NCI-H446 (cell line): Measurements from ENCODE around the gene ANGPTL2.

ENCODE experiments used
- DNase-seq, 2 experiments: peaks; one replicate each; lab custom pipeline; 2025; lab: John Stamatoyannopoulos, UW

ANGPTL2 gene

DNA sequence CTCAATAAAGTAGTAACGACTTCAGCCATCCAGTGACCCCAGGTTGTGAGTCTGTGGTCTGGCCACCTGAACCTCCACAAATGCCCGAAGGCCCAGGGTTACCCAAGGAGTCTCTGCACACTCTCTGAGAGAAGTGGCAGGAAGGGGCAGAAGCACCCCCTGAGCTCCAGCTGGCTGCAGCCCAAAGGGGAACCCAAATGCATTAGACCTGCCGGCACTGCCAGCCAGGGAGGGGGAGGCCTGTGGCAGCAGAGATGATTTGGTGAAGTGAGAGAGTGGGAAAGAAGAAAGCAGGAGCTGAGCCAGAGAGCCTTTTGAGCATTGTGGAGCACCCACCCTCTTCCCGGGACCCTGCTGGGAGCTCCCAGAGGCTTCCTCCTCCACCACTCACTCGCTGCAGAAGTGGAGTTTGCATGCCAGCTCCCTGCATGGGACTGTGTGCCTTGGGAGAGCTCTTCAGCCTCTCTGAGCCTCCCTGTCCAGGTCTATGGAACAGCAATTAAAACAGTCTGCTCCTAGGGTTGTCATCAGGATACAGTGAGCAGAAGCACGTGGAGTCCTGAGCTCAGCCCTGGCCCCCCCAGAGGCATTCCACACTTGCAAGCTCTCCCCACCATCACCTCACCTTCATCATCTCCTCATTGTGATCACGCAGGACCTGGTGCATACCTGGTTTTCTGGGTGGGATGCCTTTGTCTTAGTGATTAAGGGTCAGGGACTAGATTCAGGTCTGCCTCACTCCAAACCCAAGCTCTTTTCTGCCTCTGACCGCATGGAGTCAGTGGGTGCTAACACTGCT lies 13.8 kb upstream of the ANGPTL2 start:
- no peak for DNase-seq

GRCh38 chr9:127135056-127135745 lies 12.8 kb upstream of the ANGPTL2 start:
- no peak for DNase-seq

DNA sequence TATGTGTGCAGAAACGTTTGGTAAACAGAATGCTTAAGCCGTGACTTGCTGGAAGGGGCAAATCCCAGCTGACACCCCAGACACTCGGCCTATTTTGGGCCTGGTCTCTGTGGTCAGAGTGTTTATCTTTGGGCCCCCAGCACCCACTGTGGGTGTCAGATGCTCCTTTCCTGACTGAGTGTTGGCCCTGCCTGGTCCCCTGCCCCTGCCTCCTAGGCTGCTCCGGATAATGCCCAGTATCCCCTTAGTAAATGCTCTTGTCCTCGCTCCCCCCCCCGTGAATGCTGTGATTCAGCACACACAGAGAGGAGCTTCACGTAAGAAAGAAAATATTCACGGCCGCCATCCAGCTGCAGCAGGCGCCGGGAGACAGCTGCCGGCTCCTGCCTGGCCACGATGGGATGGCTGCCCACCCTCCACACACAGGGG lies 11.3 kb upstream of the ANGPTL2 start:
- DNase-seq: no peak

- DNase-seq: peak in 1 of 2 experiments; percentile 33
Observed at GRCh38 chr9:127132921-127133647, 10.6 kb upstream of the ANGPTL2 start.

GRCh38 chr9:127132375-127132774 lies 9.9 kb upstream of the ANGPTL2 start:
- DNase-seq: no peak

GRCh38 chr9:127131871-127132270 lies 9.4 kb upstream of the ANGPTL2 start:
- DNase-seq: no peak

DNA sequence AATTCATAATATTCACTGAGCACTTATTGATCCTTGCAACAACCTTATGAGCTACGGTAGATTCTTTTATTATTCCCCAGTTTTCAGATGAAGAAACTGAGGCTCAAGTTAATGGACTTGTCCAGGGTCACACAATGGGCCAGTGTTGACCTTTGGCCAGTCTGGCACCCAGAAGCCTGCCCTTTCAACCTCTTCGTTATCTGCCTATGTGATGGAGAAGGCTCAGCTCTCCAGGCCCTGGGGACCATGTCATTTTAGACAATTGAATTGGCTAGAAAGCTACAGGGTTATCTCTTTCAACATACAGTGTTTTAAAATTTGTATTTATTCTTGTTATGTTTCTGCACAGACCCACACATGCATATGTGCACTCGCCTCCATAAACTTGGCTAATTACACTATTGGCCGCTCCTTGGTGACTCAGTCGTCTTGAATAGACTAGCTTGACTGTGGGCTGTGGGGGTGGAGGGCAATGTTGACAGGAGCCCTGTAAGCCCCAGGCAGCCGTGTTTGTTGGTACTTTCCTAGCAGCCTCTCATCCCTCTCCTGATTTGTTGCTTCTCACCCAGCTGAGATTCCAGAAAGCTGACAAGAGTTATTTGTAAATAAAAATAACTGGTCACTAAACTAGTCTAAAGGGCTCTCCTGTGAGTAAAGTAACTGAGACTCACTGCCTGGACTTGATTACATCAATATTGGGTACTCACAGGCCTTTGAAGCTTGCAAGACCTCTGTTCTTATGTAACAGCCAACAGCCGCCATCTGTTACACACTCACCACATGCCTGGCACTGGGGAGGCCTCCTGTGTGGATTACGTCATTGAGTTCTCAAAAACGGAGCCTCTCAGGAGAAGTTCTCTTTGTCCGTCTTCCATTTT lies 8.5 kb upstream of the ANGPTL2 start:
- DNase-seq: peak; percentile 85 to 93

DNA sequence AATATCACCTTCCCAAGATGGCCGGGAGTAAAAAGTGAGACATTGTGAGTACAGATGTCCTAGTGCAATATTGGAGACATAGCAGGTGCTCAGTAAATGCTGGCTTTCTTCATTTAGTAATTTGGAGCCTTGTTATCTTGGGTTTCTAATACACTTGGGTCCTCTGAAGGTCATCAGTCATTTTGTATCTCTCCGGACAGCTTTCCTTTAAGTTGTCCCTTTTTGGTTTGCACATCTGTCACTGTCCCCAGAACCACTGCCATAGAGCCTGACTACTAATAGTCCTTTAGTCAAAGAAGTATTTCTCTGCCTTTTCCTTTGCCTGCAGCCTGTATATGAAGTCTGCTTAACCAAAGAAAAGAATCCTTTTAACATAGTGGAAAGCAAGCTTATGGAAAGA lies 7.8 kb upstream of the ANGPTL2 start:
- no peak for DNase-seq

DNA sequence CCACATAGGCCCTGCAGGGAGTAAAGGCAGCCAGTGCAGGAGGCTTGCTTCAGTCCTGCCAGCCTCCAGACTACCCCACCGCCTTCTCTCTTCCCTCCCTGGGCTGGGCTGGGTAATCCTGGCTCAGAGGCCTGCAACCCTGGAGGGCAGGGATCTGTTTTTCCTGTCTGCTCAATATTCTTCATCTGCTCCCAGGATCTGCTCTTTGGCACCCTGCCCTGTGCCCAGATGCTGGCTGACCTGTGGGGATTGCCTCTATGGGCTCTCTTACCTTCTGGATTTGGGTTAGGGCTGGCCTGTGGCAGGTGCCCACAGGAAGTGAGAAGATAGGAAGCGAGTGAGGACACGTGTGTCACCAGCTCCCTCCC lies 7.3 kb upstream of the ANGPTL2 start:
- peak; percentile 9 to 54 for DNase-seq

GRCh38 chr9:127129073-127129717 lies 6.8 kb upstream of the ANGPTL2 start:
- no peak for DNase-seq

GRCh38 chr9:127128341-127129072 lies 6.1 kb upstream of the ANGPTL2 start:
- DNase-seq: peak in 1 of 2 experiments; percentile 34

DNA sequence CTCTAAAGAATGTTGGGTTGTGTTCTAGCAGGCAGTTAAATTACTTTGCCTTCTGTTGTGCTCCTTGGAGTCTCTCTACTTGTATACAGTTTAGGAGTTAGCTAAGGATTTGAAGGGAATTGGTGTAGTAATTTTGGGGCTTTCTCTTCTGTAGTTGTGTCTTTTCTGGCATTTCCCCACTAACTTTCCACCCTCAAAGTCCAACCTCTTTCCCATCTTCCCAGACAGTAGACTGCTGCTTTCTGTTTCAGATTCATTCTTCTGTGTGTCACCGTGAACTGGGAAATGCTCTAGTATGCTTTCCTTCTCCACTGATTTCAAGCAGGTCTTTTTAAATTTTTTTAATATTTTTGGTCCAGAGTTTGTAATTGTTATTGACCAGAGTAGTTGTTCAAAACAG lies 4.5 kb upstream of the ANGPTL2 start:
- DNase-seq: no peak

- no peak for DNase-seq
Observed at GRCh38 chr9:127124792-127125191, 2.4 kb upstream of the ANGPTL2 start.

- DNase-seq: no peak
Observed at GRCh38 chr9:127124111-127124531, 1.7 kb upstream of the ANGPTL2 start.

GRCh38 chr9:127123064-127123890 lies 842 bp upstream of the ANGPTL2 start:
- DNase-seq: peak in 1 of 2 experiments; percentile 35

DNA sequence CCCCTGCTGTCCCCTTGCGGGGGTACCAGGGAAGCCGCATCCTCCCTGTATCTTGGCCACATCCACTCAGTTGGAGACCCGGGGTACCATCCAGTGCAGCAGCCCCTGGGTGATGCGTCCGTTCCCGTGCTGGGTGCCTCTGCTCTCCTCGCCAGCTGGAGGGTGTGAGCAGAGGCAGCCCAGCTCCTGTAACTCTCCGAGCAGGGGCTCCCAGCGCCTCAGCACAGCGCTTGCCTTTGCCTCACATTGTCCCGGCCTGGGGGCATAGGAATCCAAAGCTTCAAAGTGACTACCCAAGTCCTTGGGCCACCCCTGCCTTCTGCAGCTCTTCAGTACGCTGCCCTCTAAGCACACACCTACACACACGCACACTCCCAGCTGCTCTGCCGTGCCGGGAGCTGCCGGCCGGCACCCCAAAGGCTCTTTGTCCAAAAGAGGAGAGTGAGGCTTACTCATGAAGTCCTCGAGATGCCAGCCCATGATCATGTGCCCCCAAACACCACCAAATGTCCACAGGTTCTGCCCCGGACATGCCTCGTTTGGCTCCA lies 733 bp downstream of the ANGPTL2 start:
- DNase-seq: no peak

GRCh38 chr9:127119320-127119709 lies 3.1 kb downstream of the ANGPTL2 start:
- no peak for DNase-seq

GRCh38 chr9:127118597-127119319 lies 3.7 kb downstream of the ANGPTL2 start:
- DNase-seq: peak in 1 of 2 experiments; percentile 39

GRCh38 chr9:127117801-127118200 lies 4.6 kb downstream of the ANGPTL2 start:
- no peak for DNase-seq
